ENCODE results near the gene NHEJ1.

GRCh38 chr2:219175486-219175885 lies 14.9 kb upstream of the NHEJ1 start:
- TF ChIP-seq POLR2A (IDR thresholded peaks at IDR 0.05) (no peak), CTCF (IDR thresholded peaks at IDR 0.05) (no peak)
